SK-N-MC (cell line): Measurements from ENCODE around the gene PROB1.

Source experiments
- EZH2 ChIP-seq: fragments of 200-600 bp; sonication (generic); IDR thresholded peaks from one replicate; pipeline ENCODE4 v1.6.1; 2017; ENCODE audit warnings: antibody characterized with exemption
- FOXP2 ChIP-seq: optimal IDR thresholded peaks from 2 replicates; pipeline ENCODE3; 2011; ENCODE audit warnings: mild to moderate bottlenecking, moderate library complexity; ENCODE audit not compliant: insufficient read depth; ENCODE audit errors: extremely low read length, control extremely low read depth
- POLR2AphosphoS5 ChIP-seq: IDR thresholded peaks from 2 replicates; pipeline ENCODE4 v1.6.1; 2012; ENCODE audit warnings: mild to moderate bottlenecking, low read depth, low read length, borderline replicate concordance

- TF ChIP-seq POLR2AphosphoS5 (no peak), EZH2 (no peak), FOXP2 (no peak)
Observed at GRCh38 chr5:139394123-139394653, 716 bp downstream of the PROB1 start.
